Measurements from ENCODE around the gene FYN. TPM values are rescaled to one million over a fixed set of nuclear protein-coding genes. Genes with fewer than 3 reads are reported as not detected.

FYN gene
- total and polyA plus RNA-seq, 10 of the 15 experiments (the other 5 are each of a cell fraction or from before 2014, with no cell fraction given): 51.4 to 247 (median 138) TPM

- no peak for TF ChIP-seq ZBTB40 (IDR thresholded peaks at IDR 0.05; ENCODE audit: borderline replicate concordance)
- TF ChIP-seq HDAC6 (IDR thresholded peaks at IDR 0.05; ENCODE audit: unreplicated experiment): no peak
Measured at GRCh38 chr6:111692327-111693164, 180.7 kb downstream of the FYN start (continued).

- no peak overlapping the region for H3K27ac ChIP-seq (ENCODE audit: control insufficient read depth, insufficient read depth)
- FAIRE-seq (no peak), ATAC-seq (no peak), DNase-seq (ENCODE audit: low read depth, low spot score) (no peak)
- no peaks in the 10 kb centered on the region for H4K20me1 ChIP-seq (ENCODE audit: control insufficient read depth, insufficient read depth)
- BruUV-seq (replicated peaks): no TSS peak
- ChIA-PET RAD21 (ENCODE audit: unreplicated experiment) (no interaction called here), POLR2A (no interaction called here), SMC1A (ENCODE audit: uncharacterized antibody, unreplicated experiment) (interaction anchor here (1.9 kb wide), 1 partner anchor 18 kb away, joined by 6 read pairs; no protein-coding TSS in a partner anchor), CTCF (interaction anchor here (1.4 to 2.1 kb wide), 2 partner anchors 18 to 433 kb away, joined by 5 read pairs; a partner anchor contains a TSS)
- intact Hi-C loops (cut with micrococcal nuclease; ENCODE audit: unreplicated experiment): no loop called here
- 54% methylated on average over 7 of the region's 7 CpGs for WGBS (ENCODE audit: insufficient coverage, insufficient replicate concordance, low lambda C conversion rate, missing lambda C conversion rate)
- peaks cover 34 to 44% of the 10 kb centered on the region in 2 experiments for H3K36me3 ChIP-seq (ENCODE audit: control insufficient read depth in 2 of 2, insufficient read depth in 2 of 2, low read length in 1 of 2)
- TF ChIP-seq NFXL1 (IDR thresholded peaks at IDR 0.05; ENCODE audit: borderline replicate concordance) (no peak), ZNF592 (IDR thresholded peaks at IDR 0.05) (no peak)
- no peaks in the 10 kb centered on the region for H3K9me3 ChIP-seq (replicated peaks; ENCODE audit: control insufficient read depth, insufficient read depth, low read length)
- no peaks in the 10 kb centered on the region for H3K79me2 ChIP-seq (ENCODE audit: control insufficient read depth, insufficient read depth, low read length)
- H3K9ac ChIP-seq (ENCODE audit: control insufficient read depth, insufficient read depth, low read length): no peak overlapping the region
- no peaks in the 10 kb centered on the region for H3K27me3 ChIP-seq (replicated peaks in 1 of 2; ENCODE audit: control insufficient read depth in 2 of 2, insufficient read depth in 2 of 2, low read length in 1 of 2)
- no peak overlapping the region for H3K4me2 ChIP-seq (ENCODE audit: control insufficient read depth, insufficient read depth)
- in situ Hi-C loops (cut with MboI): no loop called here
- no peak overlapping the region for H2AFZ ChIP-seq (ENCODE audit: control insufficient read depth, low read depth, low read length)
- H3K4me1 ChIP-seq (ENCODE audit: control insufficient read depth, insufficient read depth, low read length): no peaks in the 10 kb centered on the region
- no peak overlapping the region for H3K4me3 ChIP-seq
Measured at GRCh38 chr6:111691345-111692225, 181.7 kb downstream of the FYN start.
